ENCODE results near the gene FOCAD. TPM values are rescaled to one million over a fixed set of nuclear protein-coding genes. Genes with fewer than 3 reads are reported as not detected.

FOCAD gene
- total RNA-seq, 1 experiment from 2014 or later = 40.7 TPM

GRCh38 chr9:20908461-20908860, 224.4 kb downstream of the FOCAD start:
- ATAC-seq (no peak), DNase-seq (ENCODE audit: low read depth, low spot score) (no peak)
- TF ChIP-seq JUND (IDR thresholded peaks at IDR 0.05) (no peak), CEBPB (IDR thresholded peaks at IDR 0.05; ENCODE audit: low read depth) (no peak), REST (IDR thresholded peaks at IDR 0.05; ENCODE audit: low read depth) (no peak), SIN3A (IDR thresholded peaks at IDR 0.05; ENCODE audit: low read depth) (no peak), ZFX (IDR thresholded peaks at IDR 0.05) (no peak), ZNF274 (IDR thresholded peaks at IDR 0.05; ENCODE audit: low read depth, low read length) (no peak), FOSL1 (IDR thresholded peaks at IDR 0.05; ENCODE audit: low read depth) (no peak), TCF7L2 (IDR thresholded peaks at IDR 0.05; ENCODE audit: borderline replicate concordance, extremely low read depth, insufficient read depth, insufficient read length) (no peak), EZH2phosphoT487 (IDR thresholded peaks at IDR 0.05; ENCODE audit: borderline replicate concordance) (no peak), EGR1 (IDR thresholded peaks at IDR 0.05; ENCODE audit: low read depth) (no peak), CBX3 (IDR thresholded peaks at IDR 0.05; ENCODE audit: low read depth) (no peak)
- TF ChIP-seq, protein P1, sequence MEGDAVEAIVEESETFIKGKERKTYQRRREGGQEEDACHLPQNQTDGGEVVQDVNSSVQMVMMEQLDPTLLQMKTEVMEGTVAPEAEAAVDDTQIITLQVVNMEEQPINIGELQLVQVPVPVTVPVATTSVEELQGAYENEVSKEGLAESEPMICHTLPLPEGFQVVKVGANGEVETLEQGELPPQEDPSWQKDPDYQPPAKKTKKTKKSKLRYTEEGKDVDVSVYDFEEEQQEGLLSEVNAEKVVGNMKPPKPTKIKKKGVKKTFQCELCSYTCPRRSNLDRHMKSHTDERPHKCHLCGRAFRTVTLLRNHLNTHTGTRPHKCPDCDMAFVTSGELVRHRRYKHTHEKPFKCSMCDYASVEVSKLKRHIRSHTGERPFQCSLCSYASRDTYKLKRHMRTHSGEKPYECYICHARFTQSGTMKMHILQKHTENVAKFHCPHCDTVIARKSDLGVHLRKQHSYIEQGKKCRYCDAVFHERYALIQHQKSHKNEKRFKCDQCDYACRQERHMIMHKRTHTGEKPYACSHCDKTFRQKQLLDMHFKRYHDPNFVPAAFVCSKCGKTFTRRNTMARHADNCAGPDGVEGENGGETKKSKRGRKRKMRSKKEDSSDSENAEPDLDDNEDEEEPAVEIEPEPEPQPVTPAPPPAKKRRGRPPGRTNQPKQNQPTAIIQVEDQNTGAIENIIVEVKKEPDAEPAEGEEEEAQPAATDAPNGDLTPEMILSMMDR (IDR thresholded peaks at IDR 0.05 in 2 of 3, conservative IDR thresholded peaks at IDR 0.05 in 1 of 3; ENCODE audit: borderline replicate concordance in 1 of 3, insufficient read depth in 1 of 3, low read depth in 2 of 3, low read length in 2 of 3) = no peak
- TF ChIP-seq, protein P2, sequence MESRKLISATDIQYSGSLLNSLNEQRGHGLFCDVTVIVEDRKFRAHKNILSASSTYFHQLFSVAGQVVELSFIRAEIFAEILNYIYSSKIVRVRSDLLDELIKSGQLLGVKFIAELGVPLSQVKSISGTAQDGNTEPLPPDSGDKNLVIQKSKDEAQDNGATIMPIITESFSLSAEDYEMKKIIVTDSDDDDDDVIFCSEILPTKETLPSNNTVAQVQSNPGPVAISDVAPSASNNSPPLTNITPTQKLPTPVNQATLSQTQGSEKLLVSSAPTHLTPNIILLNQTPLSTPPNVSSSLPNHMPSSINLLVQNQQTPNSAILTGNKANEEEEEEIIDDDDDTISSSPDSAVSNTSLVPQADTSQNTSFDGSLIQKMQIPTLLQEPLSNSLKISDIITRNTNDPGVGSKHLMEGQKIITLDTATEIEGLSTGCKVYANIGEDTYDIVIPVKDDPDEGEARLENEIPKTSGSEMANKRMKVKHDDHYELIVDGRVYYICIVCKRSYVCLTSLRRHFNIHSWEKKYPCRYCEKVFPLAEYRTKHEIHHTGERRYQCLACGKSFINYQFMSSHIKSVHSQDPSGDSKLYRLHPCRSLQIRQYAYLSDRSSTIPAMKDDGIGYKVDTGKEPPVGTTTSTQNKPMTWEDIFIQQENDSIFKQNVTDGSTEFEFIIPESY (IDR thresholded peaks at IDR 0.05; ENCODE audit: extremely low read depth, insufficient replicate concordance, low read length) = no peak
- no peak overlapping the region for H3K4me3 ChIP-seq (replicated peaks in 1 of 2; ENCODE audit: low read depth in 1 of 2, low read length in 2 of 2)
- RAD21 ChIA-PET (ENCODE audit: low non-redundant PET in 1 of 2, low total read pairs in 2 of 2, uncharacterized antibody in 2 of 2, unreplicated experiment in 2 of 2) = no interaction called here
- H3K79me2 ChIP-seq (ENCODE audit: insufficient read depth, low read length) = no peaks in the 10 kb centered on the region
- no peaks in the 10 kb centered on the region for H3K4me1 ChIP-seq (ENCODE audit: control insufficient read depth in 1 of 2, insufficient read depth in 2 of 2, low read length in 2 of 2)
- no peak overlapping the region for H2AFZ ChIP-seq (ENCODE audit: low read depth, low read length, poor library complexity, severe bottlenecking)
- H3K27ac ChIP-seq (ENCODE audit: low read depth, low read length) = no peak overlapping the region
- no peak overlapping the region for H3K9ac ChIP-seq (ENCODE audit: low read length)
- H3K36me3 ChIP-seq (ENCODE audit: control insufficient read depth in 1 of 2, insufficient read depth in 2 of 2, low read length in 2 of 2) = no peaks in the 10 kb centered on the region
- CTCF ChIA-PET = no interaction called here
- no peaks in the 10 kb centered on the region for H3K9me2 ChIP-seq (ENCODE audit: insufficient read depth)
- H3K27me3 ChIP-seq (ENCODE audit: insufficient read depth, low read length) = no peaks in the 10 kb centered on the region
- no peak overlapping the region for H3K4me2 ChIP-seq (ENCODE audit: low read length)
- H3K9me3 ChIP-seq (ENCODE audit: control insufficient read depth in 1 of 2, insufficient read depth in 1 of 2, low read depth in 1 of 2, low read length in 2 of 2) = no peaks in the 10 kb centered on the region
- intact Hi-C loops (cut with micrococcal nuclease) = no loop called here
- POLR2A ChIA-PET = no interaction called here
- BruUV-seq (replicated peaks) = no TSS peak
- no peaks in the 10 kb centered on the region for H4K20me1 ChIP-seq (ENCODE audit: insufficient read depth)

All from HCT116 (cell line).